Panc1 (cell line): ENCODE measurements around the gene SLC5A9. TPM values are rescaled to one million over a fixed set of nuclear protein-coding genes. Genes with fewer than 3 reads are reported as not detected.

Experiments
- ATAC-seq: fragments of 200-7000 bp; cut with Tn5 transposase; 2 replicates; pipeline ENCODE4 v1.9.1; 2020; ENCODE audit warnings: mild to moderate bottlenecking, moderate library complexity
- BruUV-seq: library from RNA; stranded (reverse); fragments of 400-500 nt; replicated peaks from 2 replicates; lab custom pipeline; 2021; lab: Mats Ljungman, UMichigan
- CTCF ChIA-PET: fragments of 300-600 bp; sonication (Branson Sonifier 250); formaldehyde crosslinking; loops from one replicate; lab custom pipeline; 2022; ENCODE audit warnings: antibody characterized with exemption; lab: Charles Lee
- POLR2A ChIA-PET: fragments of 300-600 bp; sonication (Branson Sonifier 250); formaldehyde crosslinking; loops from one replicate; lab custom pipeline; 2022; ENCODE audit warnings: antibody characterized with exemption; lab: Charles Lee
- DNase-seq: peaks from one replicate; pipeline ENCODE4 v3.0.0-alpha.2; 2010; ENCODE audit warnings: low read depth, low spot score
- H3K27ac ChIP-seq: 2 replicates; pipeline ENCODE4 v1.5.1; 2011; ENCODE audit warnings: mild to moderate bottlenecking, low read length, inconsistent platforms
- H3K27me3 ChIP-seq: fragments of 200-500 bp; sonication (Bioruptor generic); 2 replicates; pipeline ENCODE4 v1.6.0; 2014; ENCODE audit warnings: low read length, inconsistent platforms; ENCODE audit not compliant: control insufficient read depth, insufficient read depth
- H3K36me3 ChIP-seq: fragments of 200-500 bp; sonication (Bioruptor generic); 2 replicates; pipeline ENCODE4 v1.5.1; 2014; ENCODE audit warnings: inconsistent platforms, mild to moderate bottlenecking, low read length, moderate library complexity; ENCODE audit not compliant: control insufficient read depth, insufficient read depth
- H3K4me1 ChIP-seq: 2 replicates; pipeline ENCODE4 v1.5.1; 2011; ENCODE audit warnings: inconsistent platforms, mild to moderate bottlenecking, low read length, moderate library complexity; ENCODE audit not compliant: control insufficient read depth, insufficient read depth
- H3K4me3 ChIP-seq, 2 experiments: 2 replicates each; pipeline ENCODE4 v1.5.1; 2011 to 2012; ENCODE audit warnings: low read depth in 2 of 2, low read length in 2 of 2, mild to moderate bottlenecking in 2 of 2, inconsistent platforms in 1 of 2, moderate library complexity in 1 of 2
- H3K9me3 ChIP-seq: fragments of 200-500 bp; sonication (Bioruptor generic); 2 replicates; pipeline ENCODE4 v1.5.1; 2014; ENCODE audit warnings: low read depth, mild to moderate bottlenecking, inconsistent platforms, low read length, moderate library complexity; ENCODE audit not compliant: control insufficient read depth, insufficient read depth
- CTCF ChIP-seq: fragments of 450-650 bp; IDR thresholded peaks from 2 replicates; pipeline ENCODE4 v1.5.1; 2017; ENCODE audit warnings: mild to moderate bottlenecking
- POLR2AphosphoS5 ChIP-seq: IDR thresholded peaks from 2 replicates; pipeline ENCODE4 v1.6.1; 2012; ENCODE audit warnings: mild to moderate bottlenecking, low read depth, low read length, moderate library complexity
- SIN3A ChIP-seq: IDR thresholded peaks from 2 replicates; pipeline ENCODE4 v1.6.1; 2012; ENCODE audit warnings: low read depth, mild to moderate bottlenecking, low read length, moderate library complexity, borderline replicate concordance; ENCODE audit not compliant: insufficient read depth
- TCF7L2 ChIP-seq: IDR thresholded peaks from 2 replicates; pipeline ENCODE4 v1.6.1; 2011; ENCODE audit warnings: mild to moderate bottlenecking, low read depth, low read length, inconsistent platforms
- in situ Hi-C: cut with HindIII; loops from 2 replicates; pipeline ENCODE4 v1.10.0; 2016; ENCODE audit warnings: low sequenced_read_pairs, low pct_unique_long_range_greater_than_20kb
- intact Hi-C: fragments of 100-400 bp; cut with micrococcal nuclease; formaldehyde crosslinking; loops from one replicate; pipeline ENCODE4 v1.10.0; 2022; ENCODE audit not compliant: unreplicated experiment
- total RNA-seq: library from RNA; stranded (reverse); gene quantifications from one replicate; pipeline ENCODE4 v1.2.1, GENCODE V29; 2021; ENCODE audit not compliant: unreplicated experiment
- TF ChIP-seq, protein P1 (sequence below), 2 experiments: IDR thresholded peaks; 2 replicates each; pipeline ENCODE4 v1.6.1; 2011 to 2012; ENCODE audit warnings: low read depth in 2 of 2, control low read depth in 1 of 2, low read length in 1 of 2, mild to moderate bottlenecking in 1 of 2, moderate library complexity in 1 of 2; ENCODE audit not compliant: insufficient read depth in 1 of 2

The SLC5A9 gene
- total RNA-seq, 1 experiment from 2014 or later = not detected

- Histone ChIP-seq H3K27me3 (no peaks in the 10 kb centered on the region), H3K36me3 (no peaks in the 10 kb centered on the region), H3K4me1 (no peaks in the 10 kb centered on the region), H3K9me3 (no peaks in the 10 kb centered on the region), H3K4me3 (no peak overlapping the region), H3K27ac (no peak overlapping the region)
- POLR2A ChIA-PET = no interaction called here
- no peak for DNase-seq
- intact Hi-C loops = no loop called here
- ATAC-seq = no peak
- in situ Hi-C loops = no loop called here
- no TSS peak for BruUV-seq
- CTCF ChIA-PET = no interaction called here
- TF ChIP-seq POLR2AphosphoS5 (no peak), SIN3A (no peak), CTCF (no peak), TCF7L2 (no peak)
- TF ChIP-seq, protein P1, sequence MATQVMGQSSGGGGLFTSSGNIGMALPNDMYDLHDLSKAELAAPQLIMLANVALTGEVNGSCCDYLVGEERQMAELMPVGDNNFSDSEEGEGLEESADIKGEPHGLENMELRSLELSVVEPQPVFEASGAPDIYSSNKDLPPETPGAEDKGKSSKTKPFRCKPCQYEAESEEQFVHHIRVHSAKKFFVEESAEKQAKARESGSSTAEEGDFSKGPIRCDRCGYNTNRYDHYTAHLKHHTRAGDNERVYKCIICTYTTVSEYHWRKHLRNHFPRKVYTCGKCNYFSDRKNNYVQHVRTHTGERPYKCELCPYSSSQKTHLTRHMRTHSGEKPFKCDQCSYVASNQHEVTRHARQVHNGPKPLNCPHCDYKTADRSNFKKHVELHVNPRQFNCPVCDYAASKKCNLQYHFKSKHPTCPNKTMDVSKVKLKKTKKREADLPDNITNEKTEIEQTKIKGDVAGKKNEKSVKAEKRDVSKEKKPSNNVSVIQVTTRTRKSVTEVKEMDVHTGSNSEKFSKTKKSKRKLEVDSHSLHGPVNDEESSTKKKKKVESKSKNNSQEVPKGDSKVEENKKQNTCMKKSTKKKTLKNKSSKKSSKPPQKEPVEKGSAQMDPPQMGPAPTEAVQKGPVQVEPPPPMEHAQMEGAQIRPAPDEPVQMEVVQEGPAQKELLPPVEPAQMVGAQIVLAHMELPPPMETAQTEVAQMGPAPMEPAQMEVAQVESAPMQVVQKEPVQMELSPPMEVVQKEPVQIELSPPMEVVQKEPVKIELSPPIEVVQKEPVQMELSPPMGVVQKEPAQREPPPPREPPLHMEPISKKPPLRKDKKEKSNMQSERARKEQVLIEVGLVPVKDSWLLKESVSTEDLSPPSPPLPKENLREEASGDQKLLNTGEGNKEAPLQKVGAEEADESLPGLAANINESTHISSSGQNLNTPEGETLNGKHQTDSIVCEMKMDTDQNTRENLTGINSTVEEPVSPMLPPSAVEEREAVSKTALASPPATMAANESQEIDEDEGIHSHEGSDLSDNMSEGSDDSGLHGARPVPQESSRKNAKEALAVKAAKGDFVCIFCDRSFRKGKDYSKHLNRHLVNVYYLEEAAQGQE (IDR thresholded peaks at IDR 0.05; ENCODE audit: insufficient read depth in 1 of 2, low read depth in 2 of 2, low read length in 1 of 2) = no peak
Observed at GRCh38 chr1:48242141-48242736, 19.7 kb downstream of the SLC5A9 start.

GRCh38 chr1:48245106-48245505 is 22.6 kb downstream of the SLC5A9 start:
- no TSS peak for BruUV-seq
- ChIA-PET POLR2A (no interaction called here), CTCF (no interaction called here)
- in situ Hi-C loops (no loop called here), intact Hi-C loops (no loop called here)
- ATAC-seq (no peak), DNase-seq (no peak)
- no peaks in the 10 kb centered on the region for H3K4me1 ChIP-seq
- no peak overlapping the region for H3K27ac ChIP-seq
- no peaks in the 10 kb centered on the region for H3K36me3 ChIP-seq
- H3K9me3 ChIP-seq = no peaks in the 10 kb centered on the region
- no peak overlapping the region for H3K4me3 ChIP-seq
- 0 out of 2 replicates have a peak, but pooled peaks cover 2% of the 10 kb centered on the region for H3K27me3 ChIP-seq
- TF ChIP-seq, protein P1 (IDR thresholded peaks at IDR 0.05; ENCODE audit: insufficient read depth in 1 of 2, low read depth in 2 of 2, low read length in 1 of 2) = no peak
- TF ChIP-seq TCF7L2 = no peak
- no peak for TF ChIP-seq CTCF
- no peak for TF ChIP-seq SIN3A
